Fibroblast of skin of abdomen (primary cell): ENCODE measurements around the gene PCDHGA10. TPM values are rescaled to one million over a fixed set of nuclear protein-coding genes. Genes with fewer than 3 reads are reported as not detected.
"Not testable (repeated sequence)": the region's sequence is repeated elsewhere in the genome, so short reads cannot be mapped to it uniquely, and the experiment has no call there.

Experiments used
- DNase-seq: peaks from one replicate; pipeline ENCODE4 v3.0.0-alpha.2; 2013
- polyA plus RNA-seq, 2 experiments: library from polyadenylated mRNA; unstranded; fragments of 120-200 nt; gene quantifications; one replicate each; pipeline ENCODE4 v1.2.1, GENCODE V29; 2013; ENCODE audit not compliant: insufficient read length in 2 of 2

PCDHGA10 gene
- 9.0 TPM for polyA plus RNA-seq (2013, experiment 1 of 2; ENCODE audit: insufficient read length)
- polyA plus RNA-seq (2013, experiment 2 of 2; ENCODE audit: insufficient read length) = 9.0 TPM

DNA sequence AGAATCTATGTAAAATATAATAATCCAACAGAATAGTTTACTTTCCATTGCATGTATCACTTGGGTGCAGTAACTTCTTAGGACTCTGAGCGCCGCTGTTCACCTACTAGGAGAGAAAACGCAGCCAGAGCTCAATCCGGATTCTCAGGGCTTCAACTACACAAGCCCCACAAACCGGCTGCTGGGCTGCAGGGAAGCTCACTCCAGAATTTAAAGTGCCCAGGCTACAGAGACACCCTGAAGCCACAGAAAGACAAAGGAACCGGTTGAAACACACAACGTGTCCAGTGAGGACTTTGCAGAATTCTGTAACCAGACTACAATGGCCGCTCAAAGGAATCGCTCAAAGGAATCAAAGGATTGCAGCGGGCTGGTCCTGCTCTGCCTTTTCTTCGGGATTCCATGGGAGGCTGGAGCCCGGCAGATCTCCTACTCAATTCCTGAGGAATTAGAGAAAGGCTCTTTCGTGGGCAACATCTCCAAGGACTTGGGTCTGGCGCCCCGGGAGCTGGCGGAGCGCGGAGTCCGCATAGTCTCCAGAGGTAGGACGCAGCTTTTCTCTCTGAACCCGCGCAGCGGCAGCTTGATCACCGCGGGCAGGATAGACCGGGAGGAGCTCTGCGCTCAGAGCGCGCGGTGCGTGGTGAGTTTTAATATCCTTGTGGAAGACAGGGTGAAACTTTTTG lies at the start of gene PCDHGA10:
PCDHGA10 (plus strand) TSS at position 134 of the 686 bp plus-strand sequence; CDS start at position 323, 189 bp downstream.
- DNase-seq = peak; percentile 72

DNA sequence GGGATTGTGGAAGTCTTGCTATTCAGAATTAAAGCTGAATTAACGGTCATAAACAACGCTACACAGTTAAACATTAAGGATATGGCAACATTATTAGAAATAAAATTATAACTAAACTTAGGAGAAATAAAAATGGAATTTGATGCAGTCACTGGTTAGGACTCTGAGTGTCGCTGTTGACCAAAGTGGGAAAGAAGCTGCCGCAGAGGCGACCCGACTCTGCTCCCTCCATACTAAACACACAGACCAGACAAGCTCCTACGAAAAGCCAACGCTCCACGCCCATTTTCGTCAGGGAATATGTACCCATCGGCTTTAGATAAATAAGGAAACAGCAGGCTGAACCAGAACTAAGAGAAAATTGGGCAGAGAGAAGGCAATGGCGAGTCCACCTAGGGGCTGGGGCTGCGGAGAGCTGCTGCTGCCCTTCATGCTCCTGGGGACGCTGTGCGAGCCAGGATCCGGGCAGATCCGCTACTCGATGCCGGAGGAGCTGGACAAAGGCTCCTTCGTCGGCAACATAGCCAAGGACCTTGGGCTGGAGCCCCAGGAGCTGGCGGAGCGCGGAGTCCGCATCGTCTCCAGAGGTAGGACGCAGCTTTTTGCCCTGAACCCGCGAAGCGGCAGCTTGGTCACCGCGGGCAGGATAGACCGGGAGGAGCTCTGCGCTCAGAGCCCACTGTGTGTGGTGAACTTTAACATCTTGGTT lies 48.7 kb upstream of the PCDHGA10 start, which contains the start of gene PCDHGA5:
PCDHGA5 (plus strand) TSS at position 211 of the 709 bp plus-strand sequence; CDS start at position 380, 169 bp downstream.
- peak; percentile 23 for DNase-seq

DNA sequence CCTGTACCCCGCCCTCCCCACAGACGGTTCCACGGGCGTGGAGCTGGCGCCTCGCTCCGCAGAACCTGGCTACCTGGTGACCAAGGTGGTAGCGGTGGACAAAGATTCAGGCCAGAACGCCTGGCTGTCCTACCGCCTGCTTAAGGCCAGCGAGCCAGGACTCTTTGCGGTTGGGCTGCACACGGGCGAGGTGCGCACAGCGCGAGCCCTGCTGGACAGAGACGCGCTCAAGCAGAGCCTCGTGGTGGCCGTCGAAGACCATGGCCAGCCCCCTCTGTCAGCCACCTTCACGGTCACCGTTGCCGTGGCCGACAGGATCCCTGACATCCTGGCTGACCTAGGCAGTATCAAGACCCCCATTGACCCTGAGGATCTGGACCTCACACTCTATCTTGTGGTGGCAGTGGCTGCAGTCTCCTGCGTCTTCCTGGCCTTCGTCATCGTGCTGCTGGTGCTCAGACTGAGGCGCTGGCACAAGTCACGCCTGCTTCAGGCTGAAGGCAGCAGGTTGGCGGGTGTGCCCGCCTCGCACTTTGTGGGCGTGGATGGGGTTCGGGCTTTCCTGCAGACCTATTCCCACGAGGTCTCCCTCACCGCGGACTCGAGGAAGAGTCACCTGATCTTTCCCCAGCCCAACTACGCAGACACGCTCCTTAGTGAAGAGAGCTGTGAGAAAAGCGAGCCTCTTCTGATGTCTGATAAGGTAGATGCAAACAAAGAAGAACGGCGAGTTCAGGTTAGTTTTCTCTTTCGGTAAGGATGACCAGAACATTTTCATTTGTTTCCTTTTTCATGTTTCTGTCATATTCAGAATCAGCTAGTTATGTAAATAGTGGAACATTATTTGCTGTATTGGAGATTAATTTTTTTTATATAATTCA lies 46.5 kb upstream of the PCDHGA10 start:
- no peak for DNase-seq

DNA sequence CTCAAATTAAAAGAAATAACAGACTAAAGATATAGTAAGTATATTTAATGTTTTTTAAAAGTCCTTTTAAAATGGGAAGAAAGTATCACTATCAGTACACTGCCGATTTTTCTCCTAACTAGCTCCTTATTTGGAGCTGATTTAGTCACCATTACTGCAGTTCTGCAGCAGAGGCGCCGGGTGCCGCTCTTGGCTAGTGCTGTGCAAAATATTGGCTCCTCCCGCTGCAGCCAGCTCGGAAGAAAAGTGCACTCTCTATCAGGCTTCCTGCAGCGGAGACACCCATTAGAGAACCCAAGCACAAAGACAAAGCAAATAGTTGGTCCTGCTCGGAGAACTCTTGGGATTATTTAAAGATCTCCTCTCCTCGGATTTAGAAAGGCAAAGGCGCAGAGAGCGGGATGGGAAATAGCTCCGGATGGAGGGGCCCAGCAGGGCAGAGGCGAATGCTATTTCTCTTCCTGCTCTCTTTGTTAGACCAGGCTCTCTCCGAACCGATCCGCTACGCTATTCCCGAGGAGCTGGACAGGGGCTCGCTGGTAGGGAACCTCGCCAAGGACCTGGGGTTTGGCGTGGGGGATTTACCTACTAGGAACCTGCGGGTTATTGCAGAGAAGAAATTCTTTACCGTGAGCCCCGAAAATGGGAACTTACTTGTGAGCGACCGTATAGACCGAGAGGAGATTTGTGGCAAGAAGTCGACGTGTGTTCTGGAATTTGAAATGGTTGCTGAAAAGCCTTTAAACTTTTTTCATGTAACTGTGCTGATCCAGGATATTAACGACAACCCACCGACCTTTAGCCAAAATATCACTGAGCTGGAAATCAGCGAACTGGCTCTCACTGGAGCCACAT lies 42.6 kb upstream of the PCDHGA10 start, which contains the start of gene PCDHGB3:
PCDHGB3 (plus strand) TSS at position 249 of the 855 bp plus-strand sequence; CDS start at position 402, 153 bp downstream.
- DNase-seq = peak; percentile 63

DNA sequence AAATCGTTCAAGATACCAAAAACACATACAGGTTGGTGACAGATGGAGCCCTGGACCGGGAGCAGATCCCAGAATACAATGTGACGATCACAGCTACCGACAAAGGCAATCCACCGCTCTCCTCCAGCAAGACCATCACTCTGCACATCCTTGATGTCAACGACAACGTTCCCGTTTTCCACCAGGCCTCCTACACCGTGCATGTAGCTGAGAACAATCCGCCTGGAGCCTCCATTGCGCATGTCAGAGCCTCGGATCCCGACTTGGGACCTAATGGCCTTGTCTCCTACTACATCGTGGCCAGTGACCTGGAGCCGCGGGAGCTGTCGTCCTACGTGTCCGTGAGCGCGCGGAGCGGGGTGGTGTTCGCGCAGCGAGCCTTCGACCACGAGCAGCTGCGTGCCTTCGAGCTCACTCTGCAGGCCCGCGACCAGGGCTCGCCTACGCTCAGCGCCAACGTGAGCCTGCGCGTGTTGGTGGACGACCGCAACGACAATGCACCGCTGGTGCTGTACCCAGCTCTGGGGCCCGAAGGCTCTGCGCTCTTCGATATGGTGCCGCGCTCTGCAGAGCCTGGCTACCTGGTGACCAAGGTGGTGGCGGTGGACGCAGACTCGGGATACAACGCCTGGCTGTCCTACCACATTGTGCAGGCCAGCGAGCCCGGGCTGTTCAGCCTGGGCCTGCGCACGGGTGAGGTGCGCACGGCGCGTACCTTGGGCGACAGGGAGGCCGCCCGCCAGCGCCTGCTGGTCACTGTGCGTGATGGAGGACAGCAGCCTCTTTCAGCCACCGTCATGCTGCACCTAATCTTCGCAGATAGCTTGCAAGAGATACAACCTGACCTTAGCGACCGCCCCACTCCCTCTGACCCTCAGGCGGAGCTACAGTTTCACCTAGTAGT lies 41.0 kb upstream of the PCDHGA10 start:
- DNase-seq = no peak

DNA sequence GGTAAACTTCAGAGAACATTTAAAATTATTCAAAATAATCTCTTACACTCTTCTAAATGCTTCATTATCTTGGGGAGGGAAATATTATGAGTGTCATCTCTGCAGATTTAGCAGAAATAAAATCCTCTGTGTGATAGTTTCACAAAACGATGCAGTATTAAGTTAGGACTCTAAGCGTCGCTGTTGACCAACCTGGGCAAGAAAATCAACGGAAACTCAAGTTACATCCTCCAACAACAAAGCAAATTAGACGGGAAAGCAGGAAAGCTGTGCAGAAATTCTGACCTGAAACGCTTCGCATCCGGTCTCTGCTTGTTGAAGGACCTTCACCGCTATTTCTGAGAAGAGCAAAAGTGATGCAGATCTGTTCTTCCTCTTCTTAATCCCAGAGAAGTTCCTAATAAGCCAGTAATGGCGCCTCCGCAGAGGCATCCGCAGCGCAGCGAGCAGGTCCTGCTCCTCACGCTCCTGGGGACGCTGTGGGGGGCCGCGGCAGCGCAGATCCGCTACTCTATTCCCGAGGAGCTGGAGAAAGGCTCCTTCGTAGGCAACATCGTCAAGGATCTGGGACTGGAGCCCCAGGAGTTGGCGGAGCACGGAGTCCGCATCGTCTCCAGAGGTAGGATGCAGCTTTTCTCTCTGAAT lies 39.0 kb upstream of the PCDHGA10 start, which contains the start of gene PCDHGA6:
PCDHGA6 (plus strand) TSS at position 219 of the 645 bp plus-strand sequence; CDS start at position 412, 193 bp downstream.
- peak; percentile 27 for DNase-seq

DNA sequence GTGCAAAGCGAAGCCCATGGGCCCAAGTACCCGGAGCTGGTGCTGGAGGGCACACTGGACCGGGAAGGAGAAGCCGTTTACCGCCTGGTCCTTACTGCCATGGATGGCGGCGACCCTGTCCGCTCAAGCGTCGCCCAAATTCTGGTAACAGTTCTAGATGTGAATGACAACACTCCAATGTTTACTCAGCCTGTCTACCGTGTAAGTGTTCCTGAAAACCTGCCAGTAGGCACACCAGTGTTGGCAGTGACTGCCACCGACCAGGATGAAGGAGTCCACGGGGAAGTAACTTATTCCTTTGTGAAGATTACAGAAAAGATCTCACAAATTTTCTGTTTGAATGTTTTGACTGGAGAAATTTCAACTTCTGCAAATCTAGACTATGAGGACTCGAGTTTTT lies 38.2 kb upstream of the PCDHGA10 start:
- no peak for DNase-seq

DNA sequence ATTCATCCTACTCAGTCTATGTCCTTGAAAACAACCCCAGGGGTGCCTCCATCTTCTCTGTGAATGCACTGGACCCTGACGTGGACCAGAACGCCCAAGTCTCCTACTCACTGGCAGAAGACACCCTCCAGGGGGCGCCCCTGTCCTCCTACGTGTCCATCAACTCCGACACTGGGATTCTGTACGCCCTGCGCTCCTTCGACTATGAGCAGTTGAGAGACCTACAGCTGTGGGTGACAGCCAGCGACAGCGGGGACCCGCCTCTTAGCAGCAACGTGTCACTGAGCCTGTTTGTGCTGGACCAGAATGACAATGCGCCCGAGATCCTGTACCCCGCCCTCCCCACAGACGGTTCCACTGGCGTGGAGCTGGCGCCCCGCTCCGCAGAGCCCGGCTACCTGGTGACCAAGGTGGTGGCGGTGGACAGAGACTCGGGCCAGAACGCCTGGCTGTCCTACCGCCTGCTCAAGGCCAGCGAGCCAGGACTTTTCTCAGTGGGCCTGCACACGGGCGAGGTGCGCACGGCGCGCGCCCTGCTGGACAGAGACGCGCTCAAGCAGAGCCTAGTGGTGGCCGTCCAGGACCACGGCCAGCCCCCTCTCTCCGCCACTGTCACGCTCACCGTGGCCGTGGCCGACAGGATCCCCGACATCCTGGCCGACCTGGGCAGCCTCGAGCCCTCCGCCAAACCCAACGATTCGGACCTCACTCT lies 37.2 kb upstream of the PCDHGA10 start:
- DNase-seq = not testable (repeated sequence)

DNA sequence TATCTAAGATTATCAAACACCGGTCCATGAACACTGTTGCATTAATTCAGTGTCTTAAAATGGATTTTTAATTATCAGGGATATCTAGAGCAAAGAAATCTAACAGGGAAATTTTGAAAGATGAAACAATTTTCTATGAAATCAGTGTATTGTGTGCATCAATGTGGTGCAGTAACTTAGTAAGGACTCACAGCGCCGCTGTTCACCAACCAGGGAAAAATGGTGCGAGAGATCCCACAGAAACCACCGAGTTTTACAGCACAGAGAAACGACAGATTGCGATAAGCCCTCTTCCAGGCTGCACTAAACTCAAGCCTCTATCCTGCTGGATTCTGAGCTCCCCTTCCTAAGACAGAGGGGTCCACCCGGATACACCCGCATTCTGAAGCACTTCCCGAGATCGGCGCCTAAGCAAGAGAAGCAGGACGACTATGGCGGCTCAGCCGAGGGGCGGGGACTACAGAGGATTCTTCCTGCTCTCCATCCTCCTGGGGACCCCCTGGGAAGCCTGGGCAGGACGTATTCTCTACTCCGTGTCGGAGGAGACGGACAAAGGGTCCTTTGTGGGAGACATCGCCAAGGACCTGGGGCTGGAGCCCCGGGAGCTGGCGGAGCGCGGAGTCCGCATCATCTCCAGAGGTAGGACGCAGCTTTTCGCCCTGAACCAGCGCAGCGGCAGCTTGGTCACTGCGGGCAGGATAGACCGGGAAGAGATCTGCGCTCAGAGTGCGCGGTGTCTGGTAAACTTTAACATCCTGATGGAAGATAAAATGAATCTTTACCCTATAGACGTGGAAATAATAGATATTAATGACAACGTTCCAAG lies 30.1 kb upstream of the PCDHGA10 start, which contains the start of gene PCDHGA7:
PCDHGA7 (plus strand) TSS at position 274 of the 826 bp plus-strand sequence; CDS start at position 432, 158 bp downstream.
- peak; percentile 42 for DNase-seq

DNA sequence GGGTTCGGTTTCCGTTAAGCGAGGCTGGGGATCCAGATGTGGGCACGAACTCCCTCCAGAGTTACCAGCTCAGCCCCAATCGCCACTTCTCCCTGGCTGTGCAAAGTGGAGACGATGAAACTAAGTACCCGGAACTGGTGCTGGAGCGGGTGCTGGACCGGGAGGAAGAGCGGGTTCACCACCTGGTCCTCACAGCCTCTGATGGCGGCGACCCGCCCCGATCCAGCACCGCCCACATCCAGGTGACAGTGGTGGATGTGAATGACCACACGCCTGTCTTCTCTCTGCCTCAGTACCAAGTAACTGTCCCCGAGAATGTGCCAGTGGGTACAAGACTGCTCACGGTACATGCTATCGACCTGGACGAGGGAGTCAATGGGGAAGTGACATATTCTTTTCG lies 29.4 kb upstream of the PCDHGA10 start:
- DNase-seq = no peak

DNA sequence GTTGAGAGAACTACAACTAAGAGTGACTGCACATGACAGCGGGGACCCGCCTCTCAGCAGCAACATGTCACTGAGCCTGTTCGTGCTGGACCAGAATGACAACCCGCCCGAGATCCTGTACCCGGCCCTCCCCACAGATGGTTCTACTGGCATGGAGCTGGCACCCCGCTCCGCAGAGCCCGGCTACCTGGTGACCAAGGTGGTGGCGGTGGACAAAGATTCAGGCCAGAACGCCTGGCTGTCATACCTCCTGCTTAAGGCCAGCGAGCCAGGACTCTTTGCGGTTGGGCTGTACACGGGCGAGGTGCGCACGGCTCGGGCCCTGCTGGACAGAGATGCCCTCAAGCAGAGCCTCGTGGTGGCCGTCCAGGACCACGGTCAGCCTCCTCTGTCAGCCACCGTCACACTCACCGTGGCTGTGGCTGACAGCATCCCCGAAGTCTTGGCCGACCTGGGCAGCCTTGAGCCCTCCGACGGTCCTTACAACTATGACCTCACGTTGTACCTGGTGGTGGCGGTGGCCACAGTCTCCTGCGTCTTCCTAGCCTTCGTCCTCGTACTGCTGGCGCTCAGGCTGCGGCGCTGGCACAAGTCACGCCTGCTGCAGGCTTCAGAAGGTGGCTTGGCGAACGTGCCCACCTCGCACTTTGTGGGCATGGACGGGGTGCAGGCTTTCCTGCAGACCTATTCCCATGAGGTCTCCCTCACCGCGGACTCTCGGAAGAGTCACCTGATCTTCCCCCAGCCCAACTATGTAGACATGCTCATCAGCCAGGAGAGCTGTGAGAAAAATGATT lies 28.1 kb upstream of the PCDHGA10 start:
- DNase-seq = no peak

DNA sequence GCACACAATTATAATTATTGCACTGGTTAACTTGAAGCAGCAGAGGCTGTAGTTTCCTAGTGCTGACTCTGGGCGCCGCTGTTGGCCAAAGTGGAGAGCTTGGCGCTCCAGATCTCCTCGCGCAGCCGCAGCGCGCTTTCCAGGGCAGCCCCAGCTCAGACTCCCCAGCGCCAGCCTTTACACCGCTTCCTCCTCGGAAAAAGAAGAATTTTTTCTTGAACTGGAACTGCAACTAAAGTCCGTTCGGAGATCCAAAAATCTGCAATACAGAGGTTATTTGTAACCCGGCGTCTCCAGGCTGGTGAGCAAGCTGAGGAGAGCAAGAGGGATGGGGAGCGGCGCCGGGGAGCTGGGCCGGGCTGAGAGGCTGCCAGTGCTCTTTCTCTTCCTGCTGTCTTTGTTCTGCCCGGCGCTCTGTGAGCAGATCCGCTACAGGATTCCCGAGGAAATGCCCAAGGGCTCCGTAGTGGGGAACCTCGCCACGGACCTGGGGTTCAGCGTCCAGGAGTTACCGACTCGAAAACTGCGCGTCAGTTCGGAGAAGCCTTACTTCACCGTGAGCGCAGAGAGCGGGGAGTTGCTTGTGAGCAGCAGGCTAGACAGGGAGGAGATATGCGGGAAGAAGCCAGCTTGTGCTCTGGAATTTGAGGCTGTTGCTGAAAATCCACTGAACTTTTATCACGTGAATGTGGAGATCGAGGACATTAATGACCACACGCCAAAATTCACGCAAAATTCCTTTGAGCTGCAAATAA lies 25.1 kb upstream of the PCDHGA10 start, which contains the start of gene PCDHGB4:
PCDHGB4 (plus strand) TSS at position 142 of the 755 bp plus-strand sequence; CDS start at position 329, 187 bp downstream.
- DNase-seq = peak; percentile 54

DNA sequence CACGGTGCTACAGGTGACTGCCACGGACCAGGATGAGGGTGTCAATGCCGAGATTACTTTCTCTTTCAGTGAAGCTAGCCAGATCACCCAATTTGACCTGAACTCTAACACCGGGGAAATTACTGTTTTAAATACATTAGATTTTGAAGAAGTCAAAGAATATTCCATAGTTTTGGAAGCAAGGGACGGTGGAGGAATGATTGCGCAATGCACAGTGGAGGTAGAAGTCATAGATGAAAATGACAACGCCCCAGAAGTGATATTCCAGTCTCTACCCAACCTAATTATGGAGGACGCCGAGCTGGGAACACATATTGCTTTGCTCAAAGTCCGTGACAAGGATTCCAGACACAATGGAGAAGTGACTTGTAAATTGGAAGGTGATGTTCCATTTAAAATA lies 24.1 kb upstream of the PCDHGA10 start:
- no peak for DNase-seq

DNA sequence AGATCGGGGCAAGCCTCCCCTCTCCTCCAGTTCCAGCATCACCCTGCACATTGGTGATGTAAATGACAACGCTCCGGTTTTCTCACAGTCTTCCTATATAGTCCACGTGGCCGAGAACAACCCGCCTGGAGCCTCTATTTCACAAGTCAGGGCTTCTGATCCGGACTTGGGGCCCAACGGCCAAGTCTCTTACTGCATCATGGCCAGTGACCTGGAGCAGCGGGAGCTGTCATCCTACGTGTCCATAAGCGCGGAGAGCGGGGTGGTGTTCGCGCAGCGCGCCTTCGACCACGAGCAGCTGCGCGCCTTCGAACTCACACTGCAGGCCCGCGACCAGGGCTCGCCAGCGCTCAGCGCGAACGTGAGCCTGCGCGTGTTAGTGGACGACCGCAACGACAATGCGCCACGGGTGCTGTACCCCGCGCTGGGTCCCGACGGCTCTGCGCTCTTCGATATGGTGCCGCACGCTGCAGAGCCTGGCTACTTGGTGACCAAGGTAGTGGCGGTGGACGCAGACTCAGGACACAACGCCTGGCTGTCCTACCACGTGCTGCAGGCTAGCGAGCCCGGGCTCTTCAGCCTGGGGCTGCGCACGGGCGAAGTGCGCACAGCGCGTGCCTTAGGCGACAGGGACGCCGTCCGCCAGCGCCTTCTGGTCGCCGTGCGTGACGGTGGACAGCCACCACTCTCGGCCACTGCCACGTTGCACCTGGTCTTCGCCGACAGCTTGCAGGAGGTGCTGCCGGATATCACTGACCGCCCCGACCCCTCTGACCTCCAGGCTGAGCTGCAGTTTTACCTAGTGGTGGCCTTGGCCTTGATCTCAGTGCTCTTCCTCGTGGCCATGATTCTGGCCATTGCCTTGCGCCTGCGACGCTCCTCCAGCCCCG lies 23.4 kb upstream of the PCDHGA10 start:
- no peak for DNase-seq
